GM19193 (cell line): ENCODE data around the gene NEURL1B.

Source experiments
- POLR2A ChIP-seq: IDR thresholded peaks from 4 replicates; pipeline ENCODE4 v1.6.1; 2011; ENCODE audit not compliant: insufficient read depth, insufficient read length; ENCODE audit errors: extremely low read depth

NEURL1B gene

GRCh38 chr5:172671091-172671490 lies 30.0 kb downstream of the NEURL1B start:
- TF ChIP-seq POLR2A = no peak

DNA sequence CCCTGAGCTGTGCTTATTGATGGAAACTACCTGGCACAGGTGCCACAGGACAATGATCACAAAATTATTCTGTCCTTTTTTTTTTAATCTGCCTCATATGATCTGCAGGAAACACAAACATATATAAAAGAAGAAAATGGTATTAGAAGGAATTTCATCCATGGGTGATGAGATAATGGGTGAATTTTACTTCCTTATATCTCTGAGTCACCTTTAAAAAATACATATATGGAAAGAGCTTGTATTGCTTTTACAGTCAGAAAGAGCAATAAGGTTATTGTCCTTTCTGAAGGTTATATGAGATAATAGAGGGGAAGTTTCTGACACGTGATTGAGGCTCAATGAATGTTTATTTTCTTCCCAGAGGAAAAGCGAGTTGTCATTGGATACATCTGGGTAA lies 31.6 kb downstream of the NEURL1B start:
- TF ChIP-seq POLR2A = no peak

DNA sequence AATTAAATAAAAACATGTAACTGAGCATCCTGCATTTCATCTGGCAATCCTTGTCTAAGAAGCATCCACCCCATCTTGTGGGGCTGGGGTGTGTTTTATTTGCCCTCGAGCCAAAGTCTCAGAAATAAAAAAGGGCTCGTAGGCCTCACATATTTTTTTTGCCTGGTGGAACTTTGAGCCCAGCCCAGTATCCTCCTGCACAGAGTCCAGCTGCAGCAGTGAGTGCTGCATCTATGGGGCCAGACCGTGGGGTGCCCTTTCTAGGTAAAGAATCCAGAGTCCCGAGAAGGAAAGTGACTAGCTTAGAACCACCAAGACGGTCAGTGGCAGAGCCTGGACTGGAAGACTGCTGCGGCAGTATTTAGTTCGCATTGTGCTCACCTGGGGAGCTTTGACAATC lies 33.1 kb downstream of the NEURL1B start:
- no peak for TF ChIP-seq POLR2A

DNA sequence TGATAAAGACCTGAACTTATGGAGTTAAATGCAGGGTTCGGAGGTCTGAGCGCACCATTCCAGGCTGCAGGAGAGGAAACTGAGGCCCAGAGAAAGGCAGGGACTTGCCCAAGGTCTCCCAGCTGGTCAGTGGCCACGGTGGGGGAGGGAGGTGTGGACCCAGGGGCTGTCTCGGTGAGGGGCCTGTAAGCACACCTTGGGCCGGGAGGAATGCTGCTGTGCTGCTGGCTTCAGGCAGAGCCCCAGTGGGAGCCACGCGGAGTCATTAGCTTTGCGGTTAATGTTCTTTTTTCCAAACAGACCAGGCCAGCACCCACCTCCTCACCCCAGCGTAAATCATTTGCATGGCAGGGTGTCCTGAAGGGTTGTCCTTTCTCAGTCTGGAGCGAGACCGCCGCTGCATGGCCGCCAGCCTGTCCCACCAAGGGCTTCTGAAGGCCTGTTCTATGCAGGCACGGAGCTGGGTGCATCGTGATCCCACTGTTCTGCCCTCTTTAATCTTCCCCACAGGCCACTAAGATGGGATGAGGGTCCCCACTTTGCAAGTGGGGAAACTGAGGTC lies 35.9 kb downstream of the NEURL1B start:
- TF ChIP-seq POLR2A = no peak

GRCh38 chr5:172678902-172679301 lies 37.8 kb downstream of the NEURL1B start:
- no peak for TF ChIP-seq POLR2A

GRCh38 chr5:172679628-172680212 lies 38.7 kb downstream of the NEURL1B start:
- TF ChIP-seq POLR2A = no peak

- TF ChIP-seq POLR2A = no peak
These were observed 39.9 kb downstream of the NEURL1B start for GRCh38 chr5:172680921-172681320.

DNA sequence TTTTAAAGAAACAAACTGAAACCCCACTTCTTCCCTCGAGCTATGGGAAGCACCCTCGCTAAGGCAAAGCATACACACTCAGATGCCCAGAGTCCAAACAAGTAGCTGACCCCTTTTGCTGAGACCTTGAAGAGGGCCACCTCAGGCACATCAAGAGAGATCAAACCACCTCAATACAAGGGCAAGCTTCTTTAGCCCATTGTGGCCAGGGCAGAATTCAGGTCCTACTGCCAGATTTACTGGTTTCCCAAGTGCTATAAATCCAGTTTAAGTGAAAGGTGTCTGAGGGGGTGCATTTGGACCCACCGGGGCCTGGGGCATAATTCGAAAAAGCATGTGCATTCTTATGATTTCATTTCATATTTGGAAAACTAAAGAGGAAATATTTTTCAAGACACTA lies 40.4 kb downstream of the NEURL1B start:
- TF ChIP-seq POLR2A = no peak

- TF ChIP-seq POLR2A = no peak
These were observed 42.2 kb downstream of the NEURL1B start for GRCh38 chr5:172683264-172683644.

- TF ChIP-seq POLR2A = no peak
These were observed 42.8 kb downstream of the NEURL1B start for GRCh38 chr5:172683645-172684471.

- TF ChIP-seq POLR2A = no peak
These were observed 44.0 kb downstream of the NEURL1B start for GRCh38 chr5:172685091-172685490.

- no peak for TF ChIP-seq POLR2A
These were observed 45.0 kb downstream of the NEURL1B start for GRCh38 chr5:172686111-172686510.

GRCh38 chr5:172686539-172687390 lies 45.7 kb downstream of the NEURL1B start:
- no peak for TF ChIP-seq POLR2A

- TF ChIP-seq POLR2A = no peak
These were observed 46.9 kb downstream of the NEURL1B start for GRCh38 chr5:172687940-172688339.
